HTERT RPE-1 (cell line): ENCODE measurements around the gene SERPINA5.

Experiments
- in situ Hi-C: fragments of 300-500 bp; cut with MboI; formaldehyde crosslinking; loops from 4 replicates; pipeline ENCODE4 v1.14.3; 2020; ENCODE audit warnings: low sequenced_read_pairs

SERPINA5 gene

GRCh38 chr14:94548999-94549985 is 31.9 kb upstream of the SERPINA5 start:
- in situ Hi-C loops, result no loop called here

GRCh38 chr14:94550041-94550440 is 31.2 kb upstream of the SERPINA5 start:
- in situ Hi-C loops, result no loop called here

GRCh38 chr14:94555991-94556390 is 25.2 kb upstream of the SERPINA5 start:
- in situ Hi-C loops, result no loop called here

GRCh38 chr14:94557327-94557726 is 23.9 kb upstream of the SERPINA5 start:
- in situ Hi-C loops, result no loop called here

GRCh38 chr14:94558842-94559241 is 22.4 kb upstream of the SERPINA5 start:
- in situ Hi-C loops, result no loop called here

GRCh38 chr14:94559638-94560290 is 21.5 kb upstream of the SERPINA5 start:
- in situ Hi-C loops, result no loop called here

- in situ Hi-C loops, result no loop called here
Observed at GRCh38 chr14:94560291-94560665, 20.9 kb upstream of the SERPINA5 start.

- in situ Hi-C loops, result no loop called here
Observed at GRCh38 chr14:94560751-94561655, 20.2 kb upstream of the SERPINA5 start, which contains the start of gene SERPINA4. SERPINA4 (plus strand) TSS chr14:94561442; CDS start chr14:94563483, 2,041 bp downstream.

GRCh38 chr14:94561656-94562010 is 19.6 kb upstream of the SERPINA5 start:
- in situ Hi-C loops, result no loop called here

- in situ Hi-C loops, result no loop called here
Observed at GRCh38 chr14:94562022-94562421, 19.2 kb upstream of the SERPINA5 start.

- in situ Hi-C loops, result no loop called here
Observed at GRCh38 chr14:94562941-94563883, 18.0 kb upstream of the SERPINA5 start.

- in situ Hi-C loops, result no loop called here
Observed at GRCh38 chr14:94564381-94564780, 16.8 kb upstream of the SERPINA5 start.

GRCh38 chr14:94568186-94568585 is 13.0 kb upstream of the SERPINA5 start:
- in situ Hi-C loops, result no loop called here

GRCh38 chr14:94569381-94570001 is 11.7 kb upstream of the SERPINA5 start:
- in situ Hi-C loops, result no loop called here

GRCh38 chr14:94570002-94570400 is 11.2 kb upstream of the SERPINA5 start:
- in situ Hi-C loops, result no loop called here

GRCh38 chr14:94570440-94570839 is 10.8 kb upstream of the SERPINA5 start:
- in situ Hi-C loops, result no loop called here

- in situ Hi-C loops, result no loop called here
Observed at GRCh38 chr14:94571395-94571794, 9.8 kb upstream of the SERPINA5 start.

- in situ Hi-C loops, result no loop called here
Observed at GRCh38 chr14:94571950-94572349, 9.3 kb upstream of the SERPINA5 start.

GRCh38 chr14:94572637-94573303 is 8.5 kb upstream of the SERPINA5 start:
- in situ Hi-C loops, result no loop called here
